PC-3 (cell line): ENCODE results near the gene ARL6IP4. TPM values are rescaled to one million over a fixed set of nuclear protein-coding genes. Genes with fewer than 3 reads are reported as not detected.

ENCODE experiments used
- ATAC-seq: fragments of 200-7000 bp; cut with Tn5 transposase; 2 replicates; pipeline ENCODE4 v1.9.1; 2020; ENCODE audit warnings: mild to moderate bottlenecking, moderate library complexity
- BruUV-seq: library from RNA; stranded (reverse); fragments of 400-500 nt; replicated peaks from 2 replicates; lab custom pipeline; 2021; lab: Mats Ljungman, UMichigan
- CTCF ChIA-PET: fragments of 300-600 bp; sonication (Branson Sonifier 250); formaldehyde crosslinking; loops from one replicate; lab custom pipeline; 2022; ENCODE audit warnings: antibody characterized with exemption; lab: Charles Lee
- POLR2A ChIA-PET: fragments of 300-600 bp; sonication (Branson Sonifier 250); formaldehyde crosslinking; loops from one replicate; lab custom pipeline; 2022; ENCODE audit warnings: antibody characterized with exemption; ENCODE audit not compliant: unreplicated experiment; lab: Charles Lee
- DNase-seq: peaks from one replicate; pipeline ENCODE4 v3.0.0-alpha.2; 2015
- H2AFZ ChIP-seq: fragments of 300-600 bp; sonication (generic); 2 replicates; pipeline ENCODE4 v1.6.0; 2016; ENCODE audit warnings: antibody characterized with exemption, low read length
- H3F3A ChIP-seq: fragments of 300-600 bp; sonication (generic); one replicate; pipeline ENCODE4 v1.6.0; 2017; ENCODE audit warnings: antibody characterized with exemption, low read length, control low read depth, mild to moderate bottlenecking; ENCODE audit not compliant: unreplicated experiment
- H3K27ac ChIP-seq: fragments of 300-600 bp; sonication (generic); 2 replicates; pipeline ENCODE4 v1.5.1; 2016; ENCODE audit warnings: mild to moderate bottlenecking, low read length
- H3K27me3 ChIP-seq: fragments of 300-600 bp; sonication (generic); 2 replicates; pipeline ENCODE4 v1.6.1; 2016; ENCODE audit warnings: low read length, mixed read lengths
- H3K36me3 ChIP-seq: fragments of 300-600 bp; sonication (generic); 2 replicates; pipeline ENCODE4 v1.6.1; 2016; ENCODE audit warnings: low read depth, mixed run types, low read length, mixed read lengths
- H3K4me1 ChIP-seq: fragments of 300-600 bp; sonication (generic); 2 replicates; pipeline ENCODE4 v1.5.1; 2016; ENCODE audit warnings: low read length; ENCODE audit not compliant: insufficient read depth
- H3K4me2 ChIP-seq: fragments of 300-600 bp; sonication (generic); 2 replicates; pipeline ENCODE4 v1.6.0; 2016; ENCODE audit warnings: low read length
- H3K4me3 ChIP-seq: fragments of 300-600 bp; sonication (generic); 2 replicates; pipeline ENCODE4 v1.5.1; 2016; ENCODE audit warnings: mild to moderate bottlenecking, low read length, mixed read lengths
- H3K79me2 ChIP-seq: fragments of 300-600 bp; sonication (generic); 2 replicates; pipeline ENCODE4 v1.6.1; 2017; ENCODE audit warnings: low read length, mixed read lengths
- H3K9ac ChIP-seq: fragments of 300-600 bp; sonication (generic); 2 replicates; pipeline ENCODE4 v1.6.0; 2016; ENCODE audit warnings: mild to moderate bottlenecking, low read length
- H3K9me2 ChIP-seq: fragments of 300-600 bp; sonication (generic); replicated peaks from 2 replicates; pipeline ENCODE4 v1.6.1; 2016; ENCODE audit warnings: mixed run types, low read length, mixed read lengths
- H3K9me3 ChIP-seq: fragments of 300-600 bp; sonication (generic); 2 replicates; pipeline ENCODE4 v1.6.1; 2016; ENCODE audit warnings: low read length, mixed read lengths
- H4K20me1 ChIP-seq: fragments of 300-600 bp; sonication (generic); 2 replicates; pipeline ENCODE4 v1.6.1; 2016; ENCODE audit warnings: low read length, mixed read lengths
- EZH2 ChIP-seq: fragments of 300-600 bp; sonication (generic); IDR thresholded peaks from one replicate; pipeline ENCODE4 v1.6.1; 2017; ENCODE audit warnings: antibody characterized with exemption, mild to moderate bottlenecking, low read length; ENCODE audit not compliant: unreplicated experiment
- EZH2phosphoT487 ChIP-seq: fragments of 300-600 bp; sonication (generic); IDR thresholded peaks from 2 replicates; pipeline ENCODE4 v1.6.1; 2018; ENCODE audit warnings: mild to moderate bottlenecking, antibody characterized with exemption, low read length, borderline replicate concordance
- intact Hi-C: fragments of 100-400 bp; cut with micrococcal nuclease; formaldehyde crosslinking; loops from 2 replicates; pipeline ENCODE4 v1.9.0; 2023
- total RNA-seq: library from RNA; depleted of rRNA; stranded (reverse); fragments of >200 nt; gene quantifications from 2 replicates; pipeline ENCODE4 v1.2.3, GENCODE V29; 2014
- TF ChIP-seq, protein P1 (sequence below): fragments of 300-600 bp; sonication (generic); conservative IDR thresholded peaks from 2 replicates; pipeline ENCODE4 v1.5.1; 2017; ENCODE audit warnings: antibody characterized with exemption, low read depth, mild to moderate bottlenecking, low read length

The ARL6IP4 gene
- total RNA-seq, 1 experiment from 2014 or later: 363 TPM

DNA sequence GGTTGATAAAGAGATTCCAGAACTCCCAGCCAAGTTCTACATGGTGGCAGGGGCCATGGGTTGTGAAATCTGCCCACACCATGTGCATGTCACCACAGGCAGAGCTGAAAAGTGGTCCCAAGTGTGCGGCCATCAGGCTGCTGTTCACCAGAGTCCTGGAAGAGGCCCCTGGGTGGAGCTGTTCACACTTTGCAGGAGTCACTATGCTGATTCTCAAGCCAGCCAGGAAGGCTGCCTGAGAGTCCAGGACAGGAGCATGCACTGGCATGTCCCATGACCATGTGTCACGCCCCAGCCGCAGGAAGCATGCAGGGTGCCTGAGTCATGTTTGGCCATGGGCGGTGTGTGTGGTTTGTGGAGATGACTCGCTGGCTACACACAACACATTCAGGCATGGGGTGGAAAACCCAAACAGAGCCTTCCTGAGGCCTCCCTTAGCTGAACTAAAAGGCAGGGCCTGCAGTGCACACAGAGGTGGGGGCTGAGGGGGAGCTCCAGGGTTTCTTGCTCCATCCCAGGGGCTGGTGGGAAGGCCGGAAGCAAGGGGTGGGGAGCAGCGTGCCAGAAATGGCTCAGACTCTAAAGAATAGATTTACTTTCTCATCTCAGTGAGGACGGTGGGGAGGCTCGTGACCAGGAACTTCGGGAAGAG is 33.7 kb upstream of the ARL6IP4 start:
- Histone ChIP-seq H3K27ac (peak overlapping the region; percentile 94), H3K4me2 (peak overlapping the region; percentile 45), H3K9ac (peak overlapping the region; percentile 75), H3K9me2 (no peaks in the 10 kb centered on the region), H2AFZ (no peak overlapping the region), H4K20me1 (no peaks in the 10 kb centered on the region), H3K4me1 (peaks cover 65% of the 10 kb centered on the region), H3K9me3 (no peaks in the 10 kb centered on the region), H3K27me3 (no peaks in the 10 kb centered on the region), H3K36me3 (no peaks in the 10 kb centered on the region), H3K4me3 (no peak overlapping the region), H3K79me2 (peaks cover 5% of the 10 kb centered on the region; the same call in 1 of the 2 replicates), H3F3A (no peaks in the 10 kb centered on the region)
- ATAC-seq (peak; percentile 84), DNase-seq (peak; percentile 99)
- TF ChIP-seq, protein P1, sequence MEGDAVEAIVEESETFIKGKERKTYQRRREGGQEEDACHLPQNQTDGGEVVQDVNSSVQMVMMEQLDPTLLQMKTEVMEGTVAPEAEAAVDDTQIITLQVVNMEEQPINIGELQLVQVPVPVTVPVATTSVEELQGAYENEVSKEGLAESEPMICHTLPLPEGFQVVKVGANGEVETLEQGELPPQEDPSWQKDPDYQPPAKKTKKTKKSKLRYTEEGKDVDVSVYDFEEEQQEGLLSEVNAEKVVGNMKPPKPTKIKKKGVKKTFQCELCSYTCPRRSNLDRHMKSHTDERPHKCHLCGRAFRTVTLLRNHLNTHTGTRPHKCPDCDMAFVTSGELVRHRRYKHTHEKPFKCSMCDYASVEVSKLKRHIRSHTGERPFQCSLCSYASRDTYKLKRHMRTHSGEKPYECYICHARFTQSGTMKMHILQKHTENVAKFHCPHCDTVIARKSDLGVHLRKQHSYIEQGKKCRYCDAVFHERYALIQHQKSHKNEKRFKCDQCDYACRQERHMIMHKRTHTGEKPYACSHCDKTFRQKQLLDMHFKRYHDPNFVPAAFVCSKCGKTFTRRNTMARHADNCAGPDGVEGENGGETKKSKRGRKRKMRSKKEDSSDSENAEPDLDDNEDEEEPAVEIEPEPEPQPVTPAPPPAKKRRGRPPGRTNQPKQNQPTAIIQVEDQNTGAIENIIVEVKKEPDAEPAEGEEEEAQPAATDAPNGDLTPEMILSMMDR: peak; percentile 71
- TF ChIP-seq EZH2: no peak
- CTCF ChIA-PET: interaction anchor here (0.6 to 1.3 kb wide), 3 partner anchors 48 to 292 kb away, joined by 3 to 9 read pairs (median 3); no protein-coding TSS in a partner anchor
- intact Hi-C loops: loop anchor here (2.0 kb wide), 3 partner anchors 30 to 60 kb away; no protein-coding TSS in a partner anchor
- no TSS peak for BruUV-seq
- POLR2A ChIA-PET: interaction anchor here (0.7 to 1.0 kb wide), 2 partner anchors 49 to 53 kb away, joined by 5 to 7 read pairs; no protein-coding TSS in a partner anchor

- Histone ChIP-seq H3F3A (no peaks in the 10 kb centered on the region), H3K27ac (peak overlapping the region; percentile 94), H3K79me2 (peaks cover 5% of the 10 kb centered on the region; the same call in 1 of the 2 replicates), H4K20me1 (no peaks in the 10 kb centered on the region), H3K27me3 (no peaks in the 10 kb centered on the region), H3K9ac (peak overlapping the region; percentile 75), H3K9me2 (no peaks in the 10 kb centered on the region), H3K4me1 (peaks cover 66% of the 10 kb centered on the region), H2AFZ (no peak overlapping the region), H3K4me3 (no peak overlapping the region), H3K4me2 (peak overlapping the region; percentile 45), H3K36me3 (no peaks in the 10 kb centered on the region), H3K9me3 (no peaks in the 10 kb centered on the region)
- TSS peak; percentile 70 for BruUV-seq
- DNase-seq: no peak
- ATAC-seq: no peak
- POLR2A ChIA-PET: interaction anchor here (0.6 to 1.0 kb wide), 3 partner anchors 49 to 63 kb away, joined by 5 to 7 read pairs (median 7); no protein-coding TSS in a partner anchor
- intact Hi-C loops: loop anchor here (2.0 kb wide), 3 partner anchors 31 to 61 kb away; no protein-coding TSS in a partner anchor
- CTCF ChIA-PET: interaction anchor here (0.6 to 1.3 kb wide), 3 partner anchors 49 to 291 kb away, joined by 3 to 9 read pairs (median 3); no protein-coding TSS in a partner anchor
- no peak for TF ChIP-seq EZH2
- TF ChIP-seq, protein P1: 0 out of 2 replicates have a peak, but pooled peaks have one; percentile 9
Observed at GRCh38 chr12:122947352-122947792, 33.1 kb upstream of the ARL6IP4 start.

DNA sequence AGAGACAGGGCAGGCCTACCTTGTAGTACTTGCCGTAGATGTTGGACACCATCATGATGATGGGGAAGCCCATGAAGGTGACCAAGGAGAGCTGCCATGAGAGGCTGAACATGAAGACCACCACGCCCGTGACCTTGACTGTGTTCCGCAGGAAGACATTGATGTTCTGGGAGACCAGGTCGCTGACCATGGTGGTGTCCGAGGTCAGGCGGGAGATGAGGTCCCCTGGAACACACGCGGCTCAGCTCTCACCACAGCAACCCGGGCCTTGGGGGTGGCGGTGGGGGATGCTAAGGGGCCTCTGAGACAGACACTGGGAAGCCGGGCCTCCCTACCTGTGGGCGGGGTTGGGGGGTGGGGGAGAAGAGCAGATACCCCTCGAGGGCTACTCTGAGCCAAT is 31.9 kb upstream of the ARL6IP4 start:
- Histone ChIP-seq H4K20me1 (no peaks in the 10 kb centered on the region), H3K4me1 (peaks cover 55% of the 10 kb centered on the region), H3K9me3 (no peaks in the 10 kb centered on the region), H3K4me2 (no peak overlapping the region), H3K79me2 (peaks cover 5% of the 10 kb centered on the region; the same call in 1 of the 2 replicates), H2AFZ (no peak overlapping the region), H3K4me3 (no peak overlapping the region), H3K27me3 (no peaks in the 10 kb centered on the region), H3K9me2 (no peaks in the 10 kb centered on the region), H3K27ac (no peak overlapping the region), H3F3A (no peaks in the 10 kb centered on the region), H3K9ac (no peak overlapping the region), H3K36me3 (no peaks in the 10 kb centered on the region)
- TF ChIP-seq, protein P1: no peak
- no peak for TF ChIP-seq EZH2
- no peak for TF ChIP-seq EZH2phosphoT487
- POLR2A ChIA-PET: no interaction called here
- CTCF ChIA-PET: interaction anchor here (1.0 kb wide), 1 partner anchor 88 kb away, joined by 4 read pairs; no protein-coding TSS in a partner anchor
- no peak for DNase-seq
- intact Hi-C loops: no loop called here
- ATAC-seq: no peak
- BruUV-seq: no TSS peak
